KOPT-K1 (cell line): ENCODE measurements around the gene WFDC5.

ENCODE experiments used
- H3K27ac ChIP-seq: fragments of 200-600 bp; sonication (generic); 2 replicates; pipeline ENCODE4 v1.5.1; 2016; ENCODE audit warnings: antibody characterized with exemption, mild to moderate bottlenecking, low read depth, low read length; ENCODE audit not compliant: poor library complexity, severe bottlenecking
- H3K36me3 ChIP-seq: fragments of 200-600 bp; sonication (generic); 2 replicates; pipeline ENCODE4 v1.5.1; 2017; ENCODE audit warnings: antibody characterized with exemption, mild to moderate bottlenecking, low read length, moderate library complexity; ENCODE audit not compliant: insufficient read depth
- H3K9me3 ChIP-seq: fragments of 200-600 bp; sonication (generic); 2 replicates; pipeline ENCODE4 v1.5.1; 2017; ENCODE audit warnings: antibody characterized with exemption, low read length, mild to moderate bottlenecking; ENCODE audit not compliant: insufficient read depth, poor library complexity, severe bottlenecking

The WFDC5 gene

GRCh38 chr20:45128099-45128498, 13.1 kb upstream of the WFDC5 start:
- Histone ChIP-seq H3K9me3 (no peaks in the 10 kb centered on the region), H3K27ac (no peak overlapping the region), H3K36me3 (no peaks in the 10 kb centered on the region)

GRCh38 chr20:45124365-45124764, 9.4 kb upstream of the WFDC5 start, which contains the start of gene WFDC12:
TSS of gene WFDC12 (minus strand) at chr20:45124465. CDS start at chr20:45124447, 18 bp downstream.
- Histone ChIP-seq H3K27ac (no peak within 1 kb of the TSS), H3K9me3 (no peaks in the 10 kb centered on the region), H3K36me3 (no peaks in the 10 kb centered on the region)

- Histone ChIP-seq H3K36me3 (no peaks in the 10 kb centered on the region), H3K9me3 (no peaks in the 10 kb centered on the region), H3K27ac (no peak overlapping the region)
Observed at GRCh38 chr20:45121388-45121787, 6.4 kb upstream of the WFDC5 start.

DNA sequence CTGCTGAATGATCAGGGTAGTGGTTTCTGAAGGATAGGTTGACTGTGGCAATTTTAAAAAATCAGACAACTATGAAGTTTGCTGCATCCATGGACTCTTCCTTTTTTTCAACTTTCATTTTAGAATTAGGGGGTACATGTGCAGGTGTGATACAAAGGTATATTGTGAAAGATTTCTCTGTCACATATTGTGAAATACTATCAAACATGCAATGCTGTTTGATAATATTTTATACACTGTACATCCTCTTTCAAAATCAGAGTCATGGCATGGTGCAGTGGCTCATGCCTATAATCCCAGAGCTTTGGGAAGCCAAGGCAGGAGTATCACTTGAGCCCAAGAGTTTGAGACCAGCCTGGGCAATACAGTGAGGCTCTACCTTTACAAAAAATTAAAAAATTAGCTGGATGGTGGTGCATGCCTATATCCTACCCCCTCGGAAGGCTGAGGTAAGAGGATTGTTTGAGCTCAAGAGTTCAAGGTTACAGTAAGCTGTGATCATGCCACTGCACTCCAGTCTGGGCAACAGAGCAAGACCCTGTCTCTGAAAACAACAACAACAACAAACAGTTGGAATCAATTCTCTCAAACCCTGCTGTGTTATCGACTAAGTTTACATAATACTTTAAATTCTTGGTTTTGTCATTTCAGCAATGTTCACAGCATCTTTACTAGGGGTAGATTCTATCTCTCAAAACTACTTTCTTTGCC, 4.7 kb upstream of the WFDC5 start:
- H3K36me3 ChIP-seq, result no peaks in the 10 kb centered on the region
- no peaks in the 10 kb centered on the region for H3K9me3 ChIP-seq

GRCh38 chr20:45118028-45118427, 3.1 kb upstream of the WFDC5 start:
- Histone ChIP-seq H3K36me3 (no peaks in the 10 kb centered on the region), H3K9me3 (no peaks in the 10 kb centered on the region), H3K27ac (no peak overlapping the region)

More for the DNA sequence above, 4.7 kb upstream of the WFDC5 start:
- H3K27ac ChIP-seq, result no peak overlapping the region

GRCh38 chr20:45117581-45117980, 2.6 kb upstream of the WFDC5 start:
- H3K36me3 ChIP-seq, result no peaks in the 10 kb centered on the region
- H3K9me3 ChIP-seq, result no peaks in the 10 kb centered on the region
- H3K27ac ChIP-seq, result no peak overlapping the region

DNA sequence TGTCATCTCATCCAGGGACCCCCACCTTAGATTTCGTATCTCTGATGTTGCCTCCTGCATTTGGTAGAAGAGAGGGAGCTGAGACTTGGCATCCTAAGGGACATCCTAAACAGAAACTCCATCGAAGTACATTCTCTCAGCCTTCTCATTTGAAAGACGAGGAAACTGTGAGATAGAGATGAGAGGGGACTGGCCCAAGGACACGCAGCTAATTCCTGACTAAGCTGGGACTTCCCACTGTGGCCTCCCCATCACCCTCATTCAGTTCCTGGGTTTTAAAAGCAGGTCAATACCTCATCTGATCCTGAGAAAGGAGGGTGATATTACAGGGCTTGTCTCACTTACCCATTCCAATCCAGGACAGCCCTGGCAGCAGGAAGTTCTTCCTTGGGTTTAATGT, 855 bp upstream of the WFDC5 start:
- Histone ChIP-seq H3K9me3 (no peaks in the 10 kb centered on the region), H3K27ac (no peak overlapping the region), H3K36me3 (no peaks in the 10 kb centered on the region)

GRCh38 chr20:45115386-45115774, 406 bp upstream of the WFDC5 start:
- Histone ChIP-seq H3K9me3 (no peaks in the 10 kb centered on the region), H3K27ac (no peak overlapping the region), H3K36me3 (no peaks in the 10 kb centered on the region)

DNA sequence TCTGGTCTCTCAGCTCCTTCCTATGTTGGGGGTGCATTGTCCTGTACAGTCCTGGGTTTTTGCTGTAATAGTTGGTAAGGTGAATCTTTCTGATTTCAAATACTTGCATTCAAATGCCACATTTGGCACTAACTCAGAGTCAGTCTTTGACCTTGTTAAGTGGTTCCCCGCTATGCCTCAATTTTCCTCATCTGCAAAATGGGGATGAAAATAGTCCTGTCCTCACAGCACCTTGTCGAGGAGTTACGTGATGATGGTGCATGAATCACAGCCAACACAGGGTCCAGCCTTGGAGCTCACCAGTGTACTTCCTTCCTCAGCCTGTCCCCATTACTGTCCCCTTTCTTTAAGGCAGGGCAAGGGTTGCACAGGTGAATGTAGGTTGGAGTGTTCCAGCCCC, 1.1 kb downstream of the WFDC5 start:
- no peak overlapping the region for H3K27ac ChIP-seq
- no peaks in the 10 kb centered on the region for H3K9me3 ChIP-seq
- no peaks in the 10 kb centered on the region for H3K36me3 ChIP-seq

DNA sequence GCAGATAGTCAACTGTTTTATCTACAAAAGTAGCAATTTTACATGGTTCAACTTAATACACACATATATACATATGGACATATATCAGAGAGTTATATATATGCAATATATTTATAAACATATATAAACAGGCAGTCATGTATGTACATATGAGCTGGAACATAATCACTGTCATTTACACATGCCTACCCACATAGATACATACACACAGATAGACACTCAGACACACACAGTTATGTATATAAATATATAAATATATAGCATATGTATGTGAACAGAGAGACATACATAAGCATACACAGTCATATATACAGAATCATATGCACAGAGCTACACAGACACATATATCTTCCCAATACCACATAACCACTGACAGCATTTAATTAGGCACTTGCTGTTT, 2.2 kb downstream of the WFDC5 start:
- Histone ChIP-seq H3K9me3 (no peaks in the 10 kb centered on the region), H3K36me3 (no peaks in the 10 kb centered on the region), H3K27ac (no peak overlapping the region)

GRCh38 chr20:45111799-45112471, 3.0 kb downstream of the WFDC5 start:
- no peaks in the 10 kb centered on the region for H3K36me3 ChIP-seq
- H3K9me3 ChIP-seq, result no peaks in the 10 kb centered on the region
- no peak overlapping the region for H3K27ac ChIP-seq

- no peaks in the 10 kb centered on the region for H3K36me3 ChIP-seq
- no peak overlapping the region for H3K27ac ChIP-seq
- no peaks in the 10 kb centered on the region for H3K9me3 ChIP-seq
Observed at GRCh38 chr20:45111285-45111684, 3.7 kb downstream of the WFDC5 start.

DNA sequence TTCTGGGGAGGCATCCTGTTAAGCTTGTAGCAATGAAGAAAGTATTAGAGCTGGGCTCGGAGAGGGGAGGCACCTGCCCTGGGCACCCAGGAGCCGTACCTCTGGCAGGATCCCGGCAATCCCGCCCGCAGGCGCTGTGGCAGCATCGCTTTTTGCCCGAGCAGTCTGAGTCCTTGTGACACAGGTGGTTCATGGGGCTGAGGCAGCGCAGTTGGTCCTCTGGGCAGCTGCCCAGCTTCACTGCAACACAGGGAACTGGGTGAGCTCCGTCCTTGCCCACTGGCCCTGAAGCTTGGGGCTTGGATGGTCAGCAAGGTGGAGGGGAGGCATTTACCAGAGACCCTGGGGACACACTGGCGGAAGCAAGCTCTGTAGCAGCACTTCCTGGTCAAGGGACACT, 4.7 kb downstream of the WFDC5 start:
- no peaks in the 10 kb centered on the region for H3K9me3 ChIP-seq
- H3K36me3 ChIP-seq, result no peaks in the 10 kb centered on the region
- no peak overlapping the region for H3K27ac ChIP-seq

GRCh38 chr20:45109634-45110033, 5.3 kb downstream of the WFDC5 start:
- H3K27ac ChIP-seq, result no peak overlapping the region
- no peaks in the 10 kb centered on the region for H3K36me3 ChIP-seq
- no peaks in the 10 kb centered on the region for H3K9me3 ChIP-seq

DNA sequence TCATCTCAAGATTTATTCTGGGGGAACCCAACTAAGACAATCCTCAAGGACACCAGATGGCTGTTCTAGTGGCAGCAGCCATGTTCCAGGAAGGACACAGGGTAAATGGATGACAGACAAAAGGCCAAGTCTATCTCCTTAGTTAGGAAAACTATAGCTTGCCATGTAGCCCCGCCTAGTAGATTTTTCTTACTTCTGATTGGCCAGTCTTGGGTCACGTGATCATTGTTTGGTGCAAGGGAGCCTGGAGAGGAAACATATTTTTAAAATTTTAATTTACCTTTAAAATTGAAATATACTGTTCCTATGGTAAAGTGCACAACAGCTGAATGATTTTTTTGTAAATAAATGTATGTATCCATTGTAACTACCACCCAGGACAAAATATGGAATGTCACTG, 9.7 kb downstream of the WFDC5 start:
- Histone ChIP-seq H3K9me3 (no peaks in the 10 kb centered on the region), H3K36me3 (no peaks in the 10 kb centered on the region), H3K27ac (no peak overlapping the region)

GRCh38 chr20:45104786-45105185, 10.2 kb downstream of the WFDC5 start:
- H3K27ac ChIP-seq, result no peak overlapping the region
- H3K36me3 ChIP-seq, result no peaks in the 10 kb centered on the region
- no peaks in the 10 kb centered on the region for H3K9me3 ChIP-seq
